ENCODE measurements around the gene NAA16.

The NAA16 gene

DNA sequence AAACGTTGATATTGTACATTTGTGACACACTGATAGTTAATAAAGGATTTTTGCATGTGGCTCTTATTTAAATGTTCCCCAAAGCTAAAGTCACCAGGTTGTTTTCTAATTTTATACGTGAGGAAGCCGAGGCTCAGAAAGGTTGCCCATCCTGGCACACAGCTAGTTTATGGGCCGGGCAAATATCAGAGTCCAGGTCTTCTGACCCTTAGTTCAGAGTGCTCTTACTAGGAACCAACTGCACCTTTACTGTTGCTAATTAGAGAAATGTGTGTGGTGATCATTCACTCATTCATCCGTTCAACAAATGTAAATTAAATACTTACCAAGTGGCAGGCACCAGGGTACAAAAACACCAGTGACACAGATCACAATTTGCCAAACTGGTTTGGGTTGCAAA, 100.0 kb downstream of the NAA16 start:
- Histone ChIP-seq H3K9me2 (replicated peaks; ENCODE audit: insufficient read depth, low read length) (no peaks in the 10 kb centered on the region), H3K27ac (ENCODE audit: low read length) (no peak overlapping the region), H3F3A (ENCODE audit: insufficient read depth, low read length) (no peaks in the 10 kb centered on the region), H3K4me2 (ENCODE audit: low read depth, low read length) (no peak overlapping the region), H3K4me1 (ENCODE audit: low read length) (no peaks in the 10 kb centered on the region), H3K36me3 (replicated peaks; ENCODE audit: insufficient read depth, low read length) (no peaks in the 10 kb centered on the region), H3K4me3 (ENCODE audit: low read length) (no peak overlapping the region), H4K20me1 (ENCODE audit: insufficient read depth, low read length) (no peaks in the 10 kb centered on the region), H3K9me3 (replicated peaks; ENCODE audit: insufficient read depth, low read length) (no peaks in the 10 kb centered on the region), H2AFZ (ENCODE audit: low read length) (no peak overlapping the region), H3K9ac (ENCODE audit: low read length) (no peak overlapping the region), H3K27me3 (replicated peaks; ENCODE audit: insufficient read depth, low read length) (no peaks in the 10 kb centered on the region), H3K79me2 (ENCODE audit: low read length) (no peaks in the 10 kb centered on the region)
- TF ChIP-seq EZH2phosphoT487 (IDR thresholded peaks at IDR 0.05; ENCODE audit: low read length): no peak
- no peak for TF ChIP-seq CTCF (IDR thresholded peaks at IDR 0.05; ENCODE audit: low read length)
- DNase-seq: no peak

DNA sequence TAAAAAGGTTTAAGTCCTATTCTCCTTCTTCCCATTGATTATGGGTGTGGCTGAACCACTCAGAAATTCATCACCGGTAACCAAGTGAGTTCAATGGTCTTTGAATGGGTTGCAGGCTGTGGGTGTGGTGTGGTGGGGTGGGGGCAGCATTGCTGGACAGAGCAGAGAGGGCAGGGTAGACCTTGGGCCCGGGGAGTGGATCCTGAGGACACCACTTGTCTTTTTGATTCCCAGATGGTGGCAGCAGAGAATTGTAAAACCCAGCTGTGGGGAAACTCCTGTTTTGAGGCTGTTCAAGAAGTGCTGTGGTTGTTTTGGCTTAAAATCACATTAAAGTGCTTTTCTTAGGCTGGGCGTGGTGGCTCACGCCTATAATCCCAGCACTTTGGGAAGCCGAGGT, 100.5 kb downstream of the NAA16 start:
- no peak overlapping the region for H3K4me3 ChIP-seq (ENCODE audit: low read length)
- H4K20me1 ChIP-seq (ENCODE audit: insufficient read depth, low read length): no peaks in the 10 kb centered on the region
- no peaks in the 10 kb centered on the region for H3K79me2 ChIP-seq (ENCODE audit: low read length)
- no peak overlapping the region for H3K4me2 ChIP-seq (ENCODE audit: low read depth, low read length)
- no peaks in the 10 kb centered on the region for H3F3A ChIP-seq (ENCODE audit: insufficient read depth, low read length)
- H3K9me2 ChIP-seq (replicated peaks; ENCODE audit: insufficient read depth, low read length): no peaks in the 10 kb centered on the region
- H3K9me3 ChIP-seq (replicated peaks; ENCODE audit: insufficient read depth, low read length): no peaks in the 10 kb centered on the region
- no peak overlapping the region for H3K9ac ChIP-seq (ENCODE audit: low read length)
- TF ChIP-seq CTCF (IDR thresholded peaks at IDR 0.05; ENCODE audit: low read length) (peak; percentile 32), EZH2 (optimal IDR thresholded peaks at IDR 0.05; ENCODE audit: low read depth, low read length) (no peak)
- H2AFZ ChIP-seq (ENCODE audit: low read length): no peak overlapping the region
- no peak overlapping the region for H3K27ac ChIP-seq (ENCODE audit: low read length)
- no peaks in the 10 kb centered on the region for H3K36me3 ChIP-seq (replicated peaks; ENCODE audit: insufficient read depth, low read length)
- no peaks in the 10 kb centered on the region for H3K4me1 ChIP-seq (ENCODE audit: low read length)
- H3K27me3 ChIP-seq (replicated peaks; ENCODE audit: insufficient read depth, low read length): no peaks in the 10 kb centered on the region
- peak; percentile 32 for DNase-seq

- Histone ChIP-seq H3F3A (ENCODE audit: insufficient read depth, low read length) (no peaks in the 10 kb centered on the region), H3K9ac (ENCODE audit: low read length) (no peak overlapping the region), H4K20me1 (ENCODE audit: insufficient read depth, low read length) (no peaks in the 10 kb centered on the region), H3K27me3 (replicated peaks; ENCODE audit: insufficient read depth, low read length) (no peaks in the 10 kb centered on the region), H3K27ac (ENCODE audit: low read length) (no peak overlapping the region), H3K9me3 (replicated peaks; ENCODE audit: insufficient read depth, low read length) (no peaks in the 10 kb centered on the region), H3K9me2 (replicated peaks; ENCODE audit: insufficient read depth, low read length) (no peaks in the 10 kb centered on the region), H3K36me3 (replicated peaks; ENCODE audit: insufficient read depth, low read length) (no peaks in the 10 kb centered on the region), H3K4me2 (ENCODE audit: low read depth, low read length) (no peak overlapping the region), H3K79me2 (ENCODE audit: low read length) (no peaks in the 10 kb centered on the region), H2AFZ (ENCODE audit: low read length) (no peak overlapping the region), H3K4me1 (ENCODE audit: low read length) (no peaks in the 10 kb centered on the region), H3K4me3 (ENCODE audit: low read length) (no peak overlapping the region)
- no peak for DNase-seq
- no peak for TF ChIP-seq CTCF (IDR thresholded peaks at IDR 0.05; ENCODE audit: low read length)
- no peak for TF ChIP-seq EZH2 (optimal IDR thresholded peaks at IDR 0.05; ENCODE audit: low read depth, low read length)
- TF ChIP-seq EZH2phosphoT487 (IDR thresholded peaks at IDR 0.05; ENCODE audit: low read length): no peak
Measured at GRCh38 chr13:41413872-41414271, 102.8 kb downstream of the NAA16 start.

- no peaks in the 10 kb centered on the region for H3K9me2 ChIP-seq (replicated peaks; ENCODE audit: insufficient read depth, low read length)
- H4K20me1 ChIP-seq (ENCODE audit: insufficient read depth, low read length): no peaks in the 10 kb centered on the region
- H2AFZ ChIP-seq (ENCODE audit: low read length): no peak overlapping the region
- no peak overlapping the region for H3K4me3 ChIP-seq (ENCODE audit: low read length)
- H3K27me3 ChIP-seq (replicated peaks; ENCODE audit: insufficient read depth, low read length): no peaks in the 10 kb centered on the region
- DNase-seq: no peak
- H3K9ac ChIP-seq (ENCODE audit: low read length): no peak overlapping the region
- H3K27ac ChIP-seq (ENCODE audit: low read length): no peak overlapping the region
- no peaks in the 10 kb centered on the region for H3F3A ChIP-seq (ENCODE audit: insufficient read depth, low read length)
- H3K36me3 ChIP-seq (replicated peaks; ENCODE audit: insufficient read depth, low read length): no peaks in the 10 kb centered on the region
- TF ChIP-seq EZH2phosphoT487 (IDR thresholded peaks at IDR 0.05; ENCODE audit: low read length): no peak
- H3K79me2 ChIP-seq (ENCODE audit: low read length): no peaks in the 10 kb centered on the region
- no peak overlapping the region for H3K4me2 ChIP-seq (ENCODE audit: low read depth, low read length)
- no peaks in the 10 kb centered on the region for H3K9me3 ChIP-seq (replicated peaks; ENCODE audit: insufficient read depth, low read length)
- H3K4me1 ChIP-seq (ENCODE audit: low read length): no peaks in the 10 kb centered on the region
Measured at GRCh38 chr13:41416276-41416675, 105.2 kb downstream of the NAA16 start.
